GM18505 (cell line): Measurements from ENCODE around the gene HHEX.

ENCODE experiments used
- ATAC-seq: cut with Tn5 transposase; IDR thresholded peaks from one replicate; pipeline ENCODE4 v1.9.1; 2021; ENCODE audit not compliant: unreplicated experiment
- POLR2A ChIP-seq: IDR thresholded peaks from 4 replicates; pipeline ENCODE4 v1.6.1; 2011; ENCODE audit warnings: borderline replicate concordance; ENCODE audit not compliant: insufficient read depth, insufficient read length; ENCODE audit errors: extremely low read depth

The HHEX gene

GRCh38 chr10:92697663-92698511, 8.1 kb downstream of the HHEX start:
- no peak for ATAC-seq
- TF ChIP-seq POLR2A: no peak

GRCh38 chr10:92699193-92699517, 9.4 kb downstream of the HHEX start:
- no peak for ATAC-seq

GRCh38 chr10:92699518-92700381, 10.0 kb downstream of the HHEX start:
- TF ChIP-seq POLR2A: no peak
- ATAC-seq: no peak

More at GRCh38 chr10:92699193-92699517, 9.4 kb downstream of the HHEX start:
- TF ChIP-seq POLR2A: no peak

- TF ChIP-seq POLR2A: no peak
- ATAC-seq: no peak
These were observed 12.7 kb downstream of the HHEX start for GRCh38 chr10:92702301-92702916.

- no peak for TF ChIP-seq POLR2A
- no peak for ATAC-seq
These were observed 22.5 kb downstream of the HHEX start for GRCh38 chr10:92712016-92712889.

- ATAC-seq: no peak
- no peak for TF ChIP-seq POLR2A
These were observed 24.5 kb downstream of the HHEX start for GRCh38 chr10:92714152-92714845.

- ATAC-seq: no peak
- TF ChIP-seq POLR2A: no peak
These were observed 25.1 kb downstream of the HHEX start for GRCh38 chr10:92714872-92715271.

GRCh38 chr10:92719991-92720830, 30.5 kb downstream of the HHEX start:
- TF ChIP-seq POLR2A: no peak
- no peak for ATAC-seq

- ATAC-seq: no peak
- TF ChIP-seq POLR2A: no peak
These were observed 31.0 kb downstream of the HHEX start for GRCh38 chr10:92720831-92721165.

GRCh38 chr10:92722349-92722748, 32.6 kb downstream of the HHEX start:
- no peak for TF ChIP-seq POLR2A
- no peak for ATAC-seq

- TF ChIP-seq POLR2A: no peak
These were observed 37.4 kb downstream of the HHEX start for GRCh38 chr10:92727141-92727540.

More at GRCh38 chr10:92727141-92727540, 37.4 kb downstream of the HHEX start:
- ATAC-seq: no peak
